K562 (cell line): ENCODE measurements around the gene BCCIP. TPM values are rescaled to one million over a fixed set of nuclear protein-coding genes. Genes with fewer than 3 reads are reported as not detected.

Source experiments
- ATAC-seq: fragments of 200-7000 bp; cut with Tn5 transposase; 3 replicates; pipeline ENCODE4 v1.9.1; 2020; ENCODE audit warnings: moderate library complexity
- BruUV-seq: library from RNA; stranded (reverse); fragments of 400-500 nt; replicated peaks from 2 replicates; lab custom pipeline; 2021; lab: Mats Ljungman, UMichigan
- CTCF ChIA-PET: fragments of 300-600 bp; formaldehyde crosslinking; extraction: SDS; loops from one replicate; lab custom pipeline; 2021; ENCODE audit warnings: low intra/inter-chr PET ratio; lab: Yijun Ruan, JAX
- POLR2A ChIA-PET: fragments of 300-600, 350-650 bp; sonication (Branson Sonifier 250); formaldehyde crosslinking; extraction: SDS; loops from one replicate; lab custom pipeline; 2021; ENCODE audit warnings: antibody characterized with exemption, inconsistent platforms; lab: Yijun Ruan, JAX
- DNase-seq, 4 experiments: peaks; one replicate each; pipeline versions ENCODE4 v3.0.0 to v3.0.0-alpha.2; 2011 to 2018; ENCODE audit warnings: low spot score in 3 of 4, mixed read lengths in 3 of 4; ENCODE audit errors: extremely low read depth in 1 of 4
- FAIRE-seq: peaks from 2 replicates; lab custom pipeline; 2011; peaks lifted over from hg19 to GRCh38; lab: Jason Lieb, UNC
- H2AFZ ChIP-seq: 2 replicates; pipeline ENCODE4 v1.6.0; 2011; ENCODE audit warnings: low read depth, low read length, control low read depth, inconsistent platforms
- H3K27ac ChIP-seq: fragments of 200-600 bp; 3 replicates; pipeline ENCODE4 v1.8.0; 2011; ENCODE audit warnings: low read depth, mild to moderate bottlenecking, control low read depth, inconsistent platforms, low read length, moderate library complexity, mixed read lengths; ENCODE audit errors: extremely low read depth
- H3K27me3 ChIP-seq, 2 experiments: fragments of 300-600 bp in 1 of 2; 2 replicates in 1 of 2; 3 replicates in 1 of 2; pipeline versions ENCODE4 v1.6.0 to v1.8.0; 2011; ENCODE audit warnings: inconsistent platforms in 2 of 2, low read length in 2 of 2, mild to moderate bottlenecking in 1 of 2, mixed read lengths in 1 of 2, moderate library complexity in 1 of 2; ENCODE audit not compliant: control insufficient read depth in 2 of 2, insufficient read depth in 2 of 2
- H3K36me3 ChIP-seq: fragments of 300-600 bp; 3 replicates; pipeline ENCODE4 v1.8.0; 2011; ENCODE audit warnings: mild to moderate bottlenecking, low read length, inconsistent platforms; ENCODE audit not compliant: control insufficient read depth, insufficient read depth
- H3K4me1 ChIP-seq, 2 experiments: fragments of 200-600 bp in 1 of 2; replicated peaks in 1 of 2; 2 replicates in 1 of 2; 3 replicates in 1 of 2; pipeline versions ENCODE4 v1.5.1 to v1.8.0; 2011; ENCODE audit warnings: inconsistent platforms in 2 of 2, low read length in 2 of 2, mild to moderate bottlenecking in 1 of 2, mixed read lengths in 1 of 2, moderate library complexity in 1 of 2; ENCODE audit not compliant: control insufficient read depth in 2 of 2, insufficient read depth in 2 of 2
- H3K4me2 ChIP-seq: 2 replicates; pipeline ENCODE4 v1.6.1; 2011; ENCODE audit warnings: low read length, control low read depth, inconsistent platforms, mixed read lengths; ENCODE audit not compliant: insufficient read depth
- H3K4me3 ChIP-seq: fragments of 200-600 bp; sonication (generic), shearing (Covaris generic); 2 replicates; pipeline ENCODE4 v1.5.1; 2016; ENCODE audit warnings: control low read depth, inconsistent platforms
- H3K79me2 ChIP-seq: fragments of 200-600 bp; 3 replicates; pipeline ENCODE4 v1.8.0; 2011; ENCODE audit warnings: low read length, inconsistent platforms; ENCODE audit not compliant: control insufficient read depth, insufficient read depth
- H3K9ac ChIP-seq, 2 experiments: 2 replicates each; pipeline versions ENCODE4 v1.6.0 to v1.6.1; 2011; ENCODE audit warnings: low read depth in 2 of 2, low read length in 2 of 2, control low read depth in 1 of 2, inconsistent platforms in 1 of 2, mild to moderate bottlenecking in 1 of 2, mixed read lengths in 1 of 2; ENCODE audit not compliant: insufficient read depth in 1 of 2
- H3K9me1 ChIP-seq: one replicate; pipeline ENCODE4 v1.6.0; 2011; ENCODE audit warnings: inconsistent platforms, mild to moderate bottlenecking, low read length, moderate library complexity; ENCODE audit not compliant: control insufficient read depth, insufficient read depth
- H3K9me3 ChIP-seq: replicated peaks from 2 replicates; pipeline ENCODE4 v1.5.1; 2011; ENCODE audit warnings: low read depth, low read length, inconsistent platforms; ENCODE audit not compliant: control insufficient read depth, insufficient read depth
- H4K20me1 ChIP-seq: replicated peaks from 2 replicates; pipeline ENCODE4 v1.6.1; 2011; ENCODE audit warnings: low read length, inconsistent platforms, mixed read lengths; ENCODE audit not compliant: control insufficient read depth, insufficient read depth
- ATF3 ChIP-seq, 2 experiments: fragments of 450-650 bp in 1 of 2; sonication (generic) in 1 of 2; formaldehyde crosslinking in 1 of 2; IDR thresholded peaks in 1 of 2; conservative IDR thresholded peaks in 1 of 2; 2 replicates each; pipeline versions ENCODE4 v1.6.1 to v1.8.1; 2016 to 2023; ENCODE audit warnings: mild to moderate bottlenecking in 2 of 2, moderate library complexity in 2 of 2, inconsistent platforms in 1 of 2, missing genetic modification reagents in 1 of 2
- BRD9 ChIP-seq: fragments of 450-650 bp; IDR thresholded peaks from 2 replicates; pipeline ENCODE4 v1.6.1; 2018; ENCODE audit warnings: low read depth; ENCODE audit not compliant: partially characterized antibody
- CEBPB ChIP-seq: fragments of 450-650 bp; IDR thresholded peaks from 2 replicates; pipeline ENCODE4 v1.6.1; 2016; ENCODE audit warnings: missing genetic modification characterization, missing compliant biosample characterization
- CEBPG ChIP-seq, 3 experiments: fragments of 200-800 bp in 1 of 3; sonication (Bioruptor generic) in 1 of 3; sonication (generic) in 1 of 3; formaldehyde crosslinking in 1 of 3; IDR thresholded peaks in 2 of 3; conservative IDR thresholded peaks in 1 of 3; 2 replicates each; pipeline versions ENCODE4 v1.6.1 to v1.8.0; 2016 to 2022; ENCODE audit warnings: missing compliant biosample characterization in 2 of 3, missing genetic modification characterization in 2 of 3, mild to moderate bottlenecking in 1 of 3, missing genetic modification reagents in 1 of 3
- ELF2 ChIP-seq: fragments of 250-450 bp; sonication (Bioruptor Pico); IDR thresholded peaks from 2 replicates; pipeline ENCODE4 v1.5.0; 2021; ENCODE audit warnings: mild to moderate bottlenecking
- ELF4 ChIP-seq: fragments of 450-650 bp; formaldehyde crosslinking; IDR thresholded peaks from 2 replicates; pipeline ENCODE4 v1.4.0; 2022; ENCODE audit warnings: missing genetic modification characterization
- PML ChIP-seq: IDR thresholded peaks from 2 replicates; pipeline ENCODE4 v1.6.1; 2012; ENCODE audit warnings: low read length, inconsistent platforms
- POLR2AphosphoS5 ChIP-seq: IDR thresholded peaks from 2 replicates; pipeline ENCODE4 v1.6.1; 2011; ENCODE audit warnings: mild to moderate bottlenecking, low read depth, low read length, moderate library complexity; ENCODE audit not compliant: control insufficient read depth, insufficient read depth
- PRPF4 ChIP-seq: fragments of 200-400 bp; formaldehyde crosslinking; IDR thresholded peaks from one replicate; pipeline ENCODE4 v1.6.1; 2017; ENCODE audit warnings: low read length, low read depth, mild to moderate bottlenecking; ENCODE audit not compliant: insufficient read depth, poor library complexity, severe bottlenecking
- RHOXF2B ChIP-seq: fragments of 250-450 bp; sonication (Bioruptor Pico); conservative IDR thresholded peaks from 2 replicates; pipeline ENCODE4 v1.5.1; 2021
- SMARCE1 ChIP-seq: fragments of 450-650 bp; IDR thresholded peaks from 2 replicates; pipeline ENCODE4 v1.7.1; 2016; ENCODE audit warnings: mild to moderate bottlenecking
- YY1 ChIP-seq, 3 experiments: IDR thresholded peaks; 2 replicates each; pipeline ENCODE4 v1.6.1; 2011; ENCODE audit warnings: low read length in 2 of 3, mild to moderate bottlenecking in 2 of 3, moderate library complexity in 2 of 3, borderline replicate concordance in 1 of 3, control low read depth in 1 of 3, low read depth in 1 of 3; ENCODE audit not compliant: insufficient read depth in 3 of 3, insufficient replicate concordance in 2 of 3, control insufficient read depth in 1 of 3, insufficient read length in 1 of 3; ENCODE audit errors: extremely low read depth in 1 of 3
- ZBTB43 ChIP-seq: sonication (generic); formaldehyde crosslinking; IDR thresholded peaks from 2 replicates; pipeline ENCODE4 v1.8.0; 2023; ENCODE audit warnings: mild to moderate bottlenecking, missing genetic modification reagents
- ZNF224 ChIP-seq: sonication (generic); formaldehyde crosslinking; IDR thresholded peaks from 2 replicates; pipeline ENCODE4 v1.8.0; 2022; ENCODE audit warnings: mild to moderate bottlenecking, missing genetic modification reagents
- ZNF354B ChIP-seq: fragments of 250-450 bp; sonication (Bioruptor Pico); IDR thresholded peaks from 2 replicates; pipeline ENCODE4 v1.4.0; 2020
- WGBS: fragments of 100-300 bp; shearing (Covaris generic); methylation state at CpG from one replicate; pipeline ENCODE4 v1.1.6; 2016; ENCODE audit warnings: low coverage, mixed read lengths; ENCODE audit not compliant: insufficient coverage; ENCODE audit errors: missing lambda C conversion rate; 5-methylcytosine and 5-hydroxymethylcytosine counted together
- in situ Hi-C: fragments of 300-500 bp; cut with MboI; formaldehyde crosslinking; loops from 4 replicates; pipeline ENCODE4 v1.15.0; 2018; ENCODE audit warnings: inconsistent platforms, mixed read lengths
- intact Hi-C: fragments of 100-400 bp; cut with micrococcal nuclease; formaldehyde crosslinking; loops from 2 replicates; pipeline ENCODE4 v1.14.2; 2022
- polyA plus RNA-seq, 8 experiments: library from polyadenylated mRNA; depleted of rRNA in 4 of 8; stranded (reverse) in 5 of 8; unstranded in 3 of 8; fragments of >200 nt; fragmentation: Nextera tagmentation in 2 of 8; fragmentation: Illumina TruSeq in 1 of 8; extraction: Ambion mirVana in 2 of 8; extraction: Trizol in 1 of 8; gene quantifications; 2 replicates each; pipeline versions ENCODE4 v1.2.1 to v1.2.3, GENCODE V29; 2011 to 2014; ENCODE audit warnings: inconsistent platforms in 1 of 8, missing spikeins in 1 of 8
- total RNA-seq, 7 experiments: library from RNA; depleted of rRNA in 6 of 7; stranded (reverse); fragments of >200 nt in 6 of 7; fragmentation: Illumina TruSeq in 2 of 7; extraction: Trizol in 2 of 7; gene quantifications; 2 replicates each; pipeline versions ENCODE4 v1.2.1 to v1.2.3, GENCODE V29; 2011 to 2021; ENCODE audit warnings: low replicate concordance in 1 of 7
- TF ChIP-seq, protein P1 (sequence below), 2 experiments: IDR thresholded peaks in 1 of 2; conservative IDR thresholded peaks in 1 of 2; 2 replicates each; pipeline ENCODE4 v1.6.1; 2016; ENCODE audit warnings: low read depth in 2 of 2, mild to moderate bottlenecking in 1 of 2, missing compliant biosample characterization in 1 of 2, missing genetic modification characterization in 1 of 2, moderate library complexity in 1 of 2

The BCCIP gene
- total and polyA plus RNA-seq, 9 of the 15 experiments (the other 6 are each of a cell fraction or from before 2014, with no cell fraction given) = 95.1 to 204 (median 163) TPM

GRCh38 chr10:125774581-125775191 is 48.7 kb upstream of the BCCIP start:
- peaks cover 0 to 13% of the 10 kb centered on the region in 2 experiments; a peak in 2 of 5 replicates for H3K4me1 ChIP-seq
- H2AFZ ChIP-seq = no peak overlapping the region
- H3K4me2 ChIP-seq = no peak overlapping the region
- H3K9me1 ChIP-seq = no peaks in the 10 kb centered on the region
- ATAC-seq = no peak
- no TSS peak for BruUV-seq
- in situ Hi-C loops (no loop called here), intact Hi-C loops (no loop called here)
- DNase-seq = no peak
- H3K4me3 ChIP-seq = no peak overlapping the region
- no peaks in the 10 kb centered on the region for H3K36me3 ChIP-seq
- ChIA-PET CTCF (no interaction called here), POLR2A (no interaction called here)
- H3K79me2 ChIP-seq = no peaks in the 10 kb centered on the region
- no peak for FAIRE-seq
- H4K20me1 ChIP-seq = no peaks in the 10 kb centered on the region
- no peak overlapping the region for H3K9ac ChIP-seq
- no peak overlapping the region for H3K27ac ChIP-seq
- no peaks in the 10 kb centered on the region for H3K27me3 ChIP-seq
- no peaks in the 10 kb centered on the region for H3K9me3 ChIP-seq
- WGBS = 45% methylated on average over 2 of the region's 32 CpGs
- TF ChIP-seq SMARCE1 = no peak
- TF ChIP-seq, protein P1, sequence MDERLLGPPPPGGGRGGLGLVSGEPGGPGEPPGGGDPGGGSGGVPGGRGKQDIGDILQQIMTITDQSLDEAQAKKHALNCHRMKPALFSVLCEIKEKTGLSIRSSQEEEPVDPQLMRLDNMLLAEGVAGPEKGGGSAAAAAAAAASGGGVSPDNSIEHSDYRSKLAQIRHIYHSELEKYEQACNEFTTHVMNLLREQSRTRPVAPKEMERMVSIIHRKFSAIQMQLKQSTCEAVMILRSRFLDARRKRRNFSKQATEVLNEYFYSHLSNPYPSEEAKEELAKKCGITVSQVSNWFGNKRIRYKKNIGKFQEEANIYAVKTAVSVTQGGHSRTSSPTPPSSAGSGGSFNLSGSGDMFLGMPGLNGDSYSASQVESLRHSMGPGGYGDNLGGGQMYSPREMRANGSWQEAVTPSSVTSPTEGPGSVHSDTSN (CRISPR knock-in tag; IDR thresholded peaks at IDR 0.05; ENCODE audit: low read depth) = no peak
- TF ChIP-seq, protein P1 (tag; conservative IDR thresholded peaks at IDR 0.05; ENCODE audit: low read depth) = no peak
- TF ChIP-seq RHOXF2B (CRISPR knock-in tag) = no peak
- TF ChIP-seq PML = no peak
- TF ChIP-seq ATF3 (IDR thresholded peaks at IDR 0.05) = no peak
- TF ChIP-seq ATF3 (CRISPR knock-in tag; conservative IDR thresholded peaks at IDR 0.05) = no peak
- TF ChIP-seq POLR2AphosphoS5 = no peak
- TF ChIP-seq CEBPG (CRISPR knock-in tag; IDR thresholded peaks at IDR 0.05) = no peak
- TF ChIP-seq CEBPG (tag; conservative IDR thresholded peaks at IDR 0.05 in 1 of 2, IDR thresholded peaks at IDR 0.05 in 1 of 2) = no peak
- TF ChIP-seq CEBPB (tag) = no peak
- TF ChIP-seq PRPF4 = no peak
- TF ChIP-seq ZNF354B (CRISPR knock-in tag) = no peak
- TF ChIP-seq ZNF224 (CRISPR knock-in tag) = no peak
- TF ChIP-seq YY1 (IDR thresholded peaks at IDR 0.05; ENCODE audit: borderline replicate concordance in 1 of 3, control insufficient read depth in 1 of 3, extremely low read depth in 1 of 3, insufficient read depth in 3 of 3, insufficient read length in 1 of 3, insufficient replicate concordance in 2 of 3, low read depth in 1 of 3, low read length in 2 of 3) = no peak
- no peak for TF ChIP-seq ELF2
- no peak for TF ChIP-seq ELF4 (CRISPR knock-in tag)
- no peak for TF ChIP-seq ZBTB43 (CRISPR knock-in tag)
- TF ChIP-seq BRD9 = no peak
